Parathyroid adenoma (tissue), 2 donors: ENCODE results near the gene EGFLAM.

Source experiments
- H2AFZ ChIP-seq: fragments of 300-600 bp; sonication (generic); one replicate; pipeline ENCODE4 v1.7.0; 2017; ENCODE audit warnings: antibody characterized with exemption, mild to moderate bottlenecking
- H3K27ac ChIP-seq: fragments of 300-600 bp; sonication (generic); one replicate; pipeline ENCODE4 v1.7.0; 2017
- H3K27me3 ChIP-seq: fragments of 300-600 bp; sonication (generic); one replicate; pipeline ENCODE4 v1.7.0; 2017; ENCODE audit warnings: low read length; ENCODE audit not compliant: control insufficient read depth, insufficient read depth
- H3K36me3 ChIP-seq: fragments of 300-600 bp; sonication (generic); one replicate; pipeline ENCODE4 v1.7.0; 2017; ENCODE audit warnings: low read length; ENCODE audit not compliant: control insufficient read depth, insufficient read depth
- H3K4me1 ChIP-seq: fragments of 300-600 bp; sonication (generic); one replicate; pipeline ENCODE4 v1.7.0; 2017; ENCODE audit warnings: control low read depth
- H3K4me2 ChIP-seq: fragments of 300-600 bp; sonication (generic); one replicate; pipeline ENCODE4 v1.7.0; 2017; ENCODE audit warnings: low read length
- H3K4me3 ChIP-seq: fragments of 300-600 bp; sonication (generic); one replicate; pipeline ENCODE4 v1.7.0; 2017; ENCODE audit warnings: low read depth, low read length
- H3K79me2 ChIP-seq: fragments of 300-600 bp; sonication (generic); one replicate; pipeline ENCODE4 v1.7.0; 2017; ENCODE audit warnings: control low read depth
- H3K9ac ChIP-seq: fragments of 300-600 bp; sonication (generic); one replicate; pipeline ENCODE4 v1.7.0; 2017; ENCODE audit warnings: mild to moderate bottlenecking
- H3K9me3 ChIP-seq: fragments of 300-600 bp; sonication (generic); one replicate; pipeline ENCODE4 v1.7.0; 2017; ENCODE audit warnings: low read length; ENCODE audit not compliant: control insufficient read depth
- CTCF ChIP-seq: fragments of 300-600 bp; sonication (generic); IDR thresholded peaks from one replicate; pipeline ENCODE4 v1.7.0; 2017; ENCODE audit warnings: antibody characterized with exemption, mild to moderate bottlenecking
- donor health status: primary hyperparathyroidism.

EGFLAM gene

DNA sequence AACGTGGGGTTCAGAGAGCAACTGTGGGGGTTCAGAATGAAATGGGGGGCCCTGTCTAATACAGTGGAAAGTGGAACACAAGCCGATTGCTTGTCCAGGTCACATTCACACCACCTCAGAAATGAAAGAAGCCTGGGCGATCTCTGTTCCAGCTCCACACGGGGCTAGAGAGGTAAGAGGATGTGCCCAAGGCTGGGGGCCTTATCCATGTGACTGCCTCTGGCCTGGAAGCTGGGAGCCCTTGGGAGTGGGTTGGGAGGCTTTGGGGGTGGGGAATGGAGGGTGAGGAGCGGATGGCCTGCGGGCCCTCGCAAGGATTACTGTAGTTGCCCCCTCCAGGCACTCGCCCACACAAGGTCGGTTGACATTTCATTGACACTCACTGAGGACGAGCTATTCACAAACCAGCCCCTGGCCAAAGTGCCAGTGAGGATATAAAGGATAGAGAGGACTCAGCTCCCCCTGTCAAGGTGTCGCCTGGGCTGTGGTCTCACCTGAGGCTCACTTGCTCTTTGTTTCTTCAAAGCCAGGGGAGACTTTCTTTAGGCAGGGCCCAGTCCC is 211.4 kb downstream of the EGFLAM start:
- no peak overlapping the region for H3K9ac ChIP-seq
- H3K4me1 ChIP-seq: peaks cover 4% of the 10 kb centered on the region
- TF ChIP-seq CTCF: no peak
- no peaks in the 10 kb centered on the region for H3K79me2 ChIP-seq
- H3K9me3 ChIP-seq: no peaks in the 10 kb centered on the region
- H3K27me3 ChIP-seq: no peaks in the 10 kb centered on the region
- H3K36me3 ChIP-seq: no peaks in the 10 kb centered on the region
- no peak overlapping the region for H3K4me2 ChIP-seq
- peak overlapping the region; percentile 66 for H3K27ac ChIP-seq
- no peak overlapping the region for H3K4me3 ChIP-seq
- H2AFZ ChIP-seq: no peak overlapping the region

DNA sequence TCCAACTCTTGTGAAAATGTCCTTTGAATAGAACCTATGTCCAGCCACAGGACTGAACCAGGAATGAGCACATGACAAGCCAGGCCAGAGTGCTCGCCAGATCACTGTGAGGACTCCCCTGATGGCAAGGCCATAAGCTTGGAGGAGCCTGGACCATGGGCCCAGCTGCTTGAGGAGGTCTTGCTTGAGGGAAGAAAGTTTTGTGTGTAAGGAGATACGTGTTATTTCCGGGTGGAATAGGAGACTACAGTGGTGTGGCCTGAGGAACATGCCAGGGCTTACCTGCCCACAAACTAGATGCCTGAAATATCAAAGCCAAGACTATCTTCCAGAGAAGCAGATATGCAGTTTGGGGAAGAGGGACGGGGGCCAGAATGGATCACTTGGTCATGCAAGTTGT is 213.3 kb downstream of the EGFLAM start:
- Histone ChIP-seq H3K4me3 (no peak overlapping the region), H3K4me1 (peaks cover 4% of the 10 kb centered on the region), H3K27me3 (no peaks in the 10 kb centered on the region), H3K27ac (no peak overlapping the region), H2AFZ (no peak overlapping the region), H3K9me3 (no peaks in the 10 kb centered on the region), H3K4me2 (no peak overlapping the region), H3K9ac (no peak overlapping the region), H3K36me3 (no peaks in the 10 kb centered on the region), H3K79me2 (no peaks in the 10 kb centered on the region)
- no peak for TF ChIP-seq CTCF

- Histone ChIP-seq H3K9ac (no peak overlapping the region), H3K27me3 (no peaks in the 10 kb centered on the region), H3K4me3 (no peak overlapping the region), H2AFZ (no peak overlapping the region), H3K79me2 (no peaks in the 10 kb centered on the region), H3K4me2 (no peak overlapping the region), H3K27ac (no peak overlapping the region), H3K36me3 (no peaks in the 10 kb centered on the region), H3K4me1 (peaks cover under 1% of the 10 kb centered on the region), H3K9me3 (no peaks in the 10 kb centered on the region)
- TF ChIP-seq CTCF: no peak
Measured at GRCh38 chr5:38472541-38472940, 214.2 kb downstream of the EGFLAM start.

DNA sequence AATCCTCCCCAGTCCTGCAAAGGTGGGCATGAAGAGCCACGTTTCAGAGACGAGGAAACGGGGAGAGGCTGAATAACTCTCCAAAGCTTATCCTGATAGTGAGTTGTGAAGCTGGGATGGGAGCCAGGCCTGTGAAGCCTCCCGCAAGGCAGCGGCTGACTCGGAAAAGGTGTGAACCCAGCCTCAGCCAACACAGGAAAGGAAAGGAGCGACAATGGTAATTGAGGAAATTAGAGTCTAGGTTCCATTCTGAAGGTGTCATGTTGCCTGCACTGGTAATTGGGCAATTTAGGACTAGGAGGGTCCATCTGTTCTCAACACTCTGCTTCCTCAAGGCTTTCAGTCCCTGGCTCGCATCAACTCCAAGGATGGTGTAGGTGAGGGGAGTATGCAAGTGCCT is 214.6 kb downstream of the EGFLAM start:
- Histone ChIP-seq H2AFZ (no peak overlapping the region), H3K4me3 (no peak overlapping the region), H3K9me3 (no peaks in the 10 kb centered on the region), H3K27ac (no peak overlapping the region), H3K9ac (no peak overlapping the region), H3K79me2 (no peaks in the 10 kb centered on the region), H3K36me3 (no peaks in the 10 kb centered on the region), H3K4me1 (no peaks in the 10 kb centered on the region), H3K27me3 (no peaks in the 10 kb centered on the region), H3K4me2 (no peak overlapping the region)
- no peak for TF ChIP-seq CTCF

DNA sequence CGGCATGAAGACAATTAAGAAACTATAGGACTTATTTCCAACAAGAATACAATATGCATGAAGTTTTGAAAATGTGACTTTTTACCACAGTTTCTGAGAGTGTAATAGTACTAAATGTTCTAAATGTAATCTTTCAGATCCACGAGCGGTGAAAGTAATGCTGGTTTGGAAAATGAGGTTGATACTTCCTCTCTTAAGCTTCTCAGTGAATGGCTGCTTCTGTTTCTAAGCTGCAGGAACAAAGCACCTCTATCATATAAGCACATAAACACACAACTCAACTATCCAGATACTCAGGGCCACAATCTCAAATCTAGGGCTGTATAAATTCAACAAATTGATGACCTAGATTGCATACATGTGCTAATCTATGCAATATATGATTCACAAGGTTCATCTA is 219.8 kb downstream of the EGFLAM start:
- Histone ChIP-seq H3K27me3 (no peaks in the 10 kb centered on the region), H3K4me3 (no peak overlapping the region), H3K27ac (no peak overlapping the region), H2AFZ (no peak overlapping the region), H3K36me3 (no peaks in the 10 kb centered on the region), H3K9me3 (no peaks in the 10 kb centered on the region), H3K4me1 (no peaks in the 10 kb centered on the region), H3K79me2 (no peaks in the 10 kb centered on the region), H3K4me2 (no peak overlapping the region), H3K9ac (no peak overlapping the region)
- no peak for TF ChIP-seq CTCF
